Nephron (organoid): Measurements from ENCODE around the gene RYR3.

Experiments
- H3K27ac Mint-ChIP-seq, 3 experiments: 2 replicates each; pipeline ENCODE4 v1.8.0; 2020; ENCODE audit warnings: mixed read lengths in 3 of 3, mild to moderate bottlenecking in 2 of 3, moderate library complexity in 1 of 3
- H3K27me3 Mint-ChIP-seq: 2 replicates; pipeline ENCODE4 v1.8.0; 2021; ENCODE audit warnings: low read depth, mild to moderate bottlenecking, moderate library complexity, mixed read lengths
- H3K36me3 Mint-ChIP-seq: 2 replicates; pipeline ENCODE4 v1.8.0; 2020; ENCODE audit warnings: low read depth, mixed read lengths
- H3K4me1 Mint-ChIP-seq: 2 replicates; pipeline ENCODE4 v1.8.0; 2020; ENCODE audit warnings: mixed read lengths
- H3K4me3 Mint-ChIP-seq, 3 experiments: 2 replicates each; pipeline ENCODE4 v1.8.0; 2020; ENCODE audit warnings: mild to moderate bottlenecking in 3 of 3, mixed read lengths in 3 of 3, moderate library complexity in 2 of 3
- H3K9me3 Mint-ChIP-seq: 2 replicates; pipeline ENCODE4 v1.8.0; 2020; ENCODE audit warnings: mixed read lengths
- CTCF ChIP-seq, 3 experiments: fragments of 200-600 bp; sonication (generic); IDR thresholded peaks; one replicate each; pipeline ENCODE4 v1.5.0; 2021; ENCODE audit warnings: antibody characterized with exemption in 3 of 3; ENCODE audit not compliant: unreplicated experiment in 3 of 3

Gene RYR3

GRCh38 chr15:33638453-33638852, 327.7 kb downstream of the RYR3 start:
- no peak for TF ChIP-seq CTCF (IDR thresholded peaks at IDR 0.05; ENCODE audit: unreplicated experiment in 3 of 3)
- H3K27ac Mint-ChIP-seq = no peak overlapping the region
- H3K36me3 Mint-ChIP-seq = no peaks in the 10 kb centered on the region
- no peak overlapping the region for H3K4me3 Mint-ChIP-seq
- H3K9me3 Mint-ChIP-seq = no peaks in the 10 kb centered on the region
- H3K4me1 Mint-ChIP-seq = no peaks in the 10 kb centered on the region
- peaks cover 6% of the 10 kb centered on the region for H3K27me3 Mint-ChIP-seq

GRCh38 chr15:33639051-33639450, 328.3 kb downstream of the RYR3 start:
- Mint-ChIP-seq H3K4me3 (no peak overlapping the region), H3K9me3 (no peaks in the 10 kb centered on the region), H3K4me1 (no peaks in the 10 kb centered on the region), H3K27ac (no peak overlapping the region), H3K27me3 (peaks cover 6% of the 10 kb centered on the region), H3K36me3 (no peaks in the 10 kb centered on the region)
- TF ChIP-seq CTCF (IDR thresholded peaks at IDR 0.05; ENCODE audit: unreplicated experiment in 3 of 3) = no peak

- Mint-ChIP-seq H3K27me3 (peaks cover 6% of the 10 kb centered on the region), H3K36me3 (no peaks in the 10 kb centered on the region), H3K9me3 (no peaks in the 10 kb centered on the region), H3K4me1 (no peaks in the 10 kb centered on the region), H3K27ac (no peak overlapping the region), H3K4me3 (no peak overlapping the region)
- no peak for TF ChIP-seq CTCF (IDR thresholded peaks at IDR 0.05; ENCODE audit: unreplicated experiment in 3 of 3)
Observed at GRCh38 chr15:33639456-33639855, 328.7 kb downstream of the RYR3 start.

GRCh38 chr15:33639978-33640377, 329.2 kb downstream of the RYR3 start:
- no peaks in the 10 kb centered on the region for H3K9me3 Mint-ChIP-seq
- no peak overlapping the region for H3K4me3 Mint-ChIP-seq
- no peaks in the 10 kb centered on the region for H3K4me1 Mint-ChIP-seq
- no peak overlapping the region for H3K27ac Mint-ChIP-seq
- no peaks in the 10 kb centered on the region for H3K36me3 Mint-ChIP-seq
- TF ChIP-seq CTCF (IDR thresholded peaks at IDR 0.05; ENCODE audit: unreplicated experiment in 3 of 3) = no peak
- peaks cover 6% of the 10 kb centered on the region for H3K27me3 Mint-ChIP-seq

DNA sequence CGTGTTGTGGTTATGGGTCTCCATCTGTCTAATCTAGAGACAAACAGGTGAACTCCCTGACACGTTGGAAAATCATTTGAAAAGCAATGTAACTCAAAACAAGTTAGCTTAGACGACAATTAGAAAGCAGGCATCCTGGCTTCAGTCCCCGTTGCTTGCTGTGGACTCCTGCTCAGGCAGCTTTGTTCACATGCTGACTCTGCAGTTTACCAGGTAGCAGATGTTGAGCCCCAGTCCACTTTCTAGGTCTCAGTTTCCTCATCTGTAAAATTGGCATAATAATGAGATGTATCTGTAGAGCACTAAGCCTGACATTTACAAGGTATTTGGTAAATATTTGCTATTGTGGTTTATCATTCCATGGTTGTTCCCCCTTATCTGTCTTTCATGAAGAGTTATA, 330.3 kb downstream of the RYR3 start:
- Mint-ChIP-seq H3K27me3 (peaks cover 9% of the 10 kb centered on the region), H3K4me3 (no peak overlapping the region), H3K4me1 (no peaks in the 10 kb centered on the region), H3K27ac (no peak overlapping the region), H3K9me3 (no peaks in the 10 kb centered on the region), H3K36me3 (no peaks in the 10 kb centered on the region)
- TF ChIP-seq CTCF (IDR thresholded peaks at IDR 0.05; ENCODE audit: unreplicated experiment in 3 of 3) = no peak

DNA sequence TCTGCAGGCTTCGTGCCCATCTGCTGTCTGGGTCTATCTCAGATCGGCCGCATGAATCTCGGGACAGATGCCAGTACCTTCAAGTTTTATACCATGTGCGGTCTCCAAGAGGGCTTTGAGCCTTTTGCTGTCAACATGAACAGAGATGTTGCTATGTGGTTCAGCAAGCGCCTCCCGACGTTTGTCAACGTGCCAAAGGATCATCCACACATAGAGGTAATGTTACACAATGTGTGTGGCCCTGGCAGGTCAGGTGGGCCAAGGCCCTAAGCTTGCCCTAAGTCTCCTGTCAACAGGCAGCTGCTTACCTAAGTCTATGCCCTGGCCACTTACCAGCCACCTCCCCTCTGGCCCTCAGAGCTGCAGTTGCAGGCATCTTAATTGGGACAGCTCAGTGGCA, 333.5 kb downstream of the RYR3 start:
- no peaks in the 10 kb centered on the region for H3K9me3 Mint-ChIP-seq
- peaks cover 14% of the 10 kb centered on the region for H3K27me3 Mint-ChIP-seq
- TF ChIP-seq CTCF (IDR thresholded peaks at IDR 0.05; ENCODE audit: unreplicated experiment in 3 of 3) = no peak
- H3K36me3 Mint-ChIP-seq = no peaks in the 10 kb centered on the region
- H3K27ac Mint-ChIP-seq = no peak overlapping the region
- H3K4me3 Mint-ChIP-seq = no peak overlapping the region
- no peaks in the 10 kb centered on the region for H3K4me1 Mint-ChIP-seq
